ENCODE data around the gene POMT1.

GRCh38 chr9:131562032-131562959 lies 59.6 kb downstream of the POMT1 start:
- no peak for TF ChIP-seq CTCF (IDR thresholded peaks at IDR 0.05; ENCODE audit: insufficient read depth, low read depth, low read length)
- no peak for TF ChIP-seq EZH2 (IDR thresholded peaks at IDR 0.05; ENCODE audit: insufficient read depth, low read length)
